Measurements from ENCODE around the gene PITRM1.

DNA sequence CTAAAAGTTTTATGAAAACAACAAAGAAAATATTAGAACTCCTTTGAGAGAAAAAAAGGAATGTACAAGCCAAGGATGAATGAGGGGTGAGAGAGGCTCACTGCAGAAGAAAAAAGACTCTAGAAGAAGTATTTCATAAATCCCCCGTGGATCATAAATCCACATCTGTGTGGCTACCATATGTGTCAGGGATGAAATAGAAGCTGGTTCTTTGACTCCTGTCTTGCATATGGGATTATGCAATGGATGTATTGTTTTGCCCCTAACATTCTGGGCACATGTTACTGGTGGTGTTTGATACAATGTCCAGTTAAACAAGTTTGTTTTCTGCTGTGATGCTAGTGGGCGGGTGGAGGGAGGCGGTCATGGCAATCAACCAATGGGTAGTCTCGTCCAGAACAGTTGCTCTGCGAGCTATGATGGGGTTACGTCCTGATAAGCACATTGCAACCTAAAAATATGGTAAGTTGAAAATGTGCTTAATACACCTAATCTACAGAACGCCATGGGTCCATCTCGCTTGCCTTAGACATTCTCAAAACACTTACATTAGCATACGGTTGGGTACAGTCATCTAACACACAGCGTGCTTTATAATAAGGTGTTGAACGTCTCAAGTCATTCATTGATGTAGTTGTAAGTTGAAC, 34.1 kb upstream of the PITRM1 start:
- TF ChIP-seq EZH2 (IDR thresholded peaks at IDR 0.05; ENCODE audit: insufficient read depth, poor library complexity, severe bottlenecking): no peak
- no peak for TF ChIP-seq EZH2phosphoT487 (IDR thresholded peaks at IDR 0.05; ENCODE audit: insufficient read depth, low read depth)
